NB4 (cell line): ENCODE data around the gene CTSE.

Experiments used
- CTCF ChIP-seq: IDR thresholded peaks from one replicate; pipeline ENCODE4 v1.5.1; 2012; ENCODE audit warnings: low read depth, low read length
- POLR2A ChIP-seq: IDR thresholded peaks from 2 replicates; pipeline ENCODE4 v1.6.1; 2011; ENCODE audit warnings: mild to moderate bottlenecking; ENCODE audit not compliant: insufficient read length; ENCODE audit errors: extremely low read depth

GRCh38 chr1:205992218-205992882 lies 31.3 kb downstream of the CTSE start:
- no peak for TF ChIP-seq CTCF
- TF ChIP-seq POLR2A, result no peak
